ENCODE data around the gene PSME2. TPM values are rescaled to one million over a fixed set of nuclear protein-coding genes. Genes with fewer than 3 reads are reported as not detected.
A peak's percentile ranks its signal among the peaks of the same experiment; 100 is the strongest.

Gene PSME2
- total and polyA plus RNA-seq, 9 of the 15 experiments (the other 6 are each of a cell fraction or from before 2014, with no cell fraction given): 111 to 579 (median 159) TPM

GRCh38 chr14:24141097-24141880 is 5.1 kb downstream of the PSME2 start, which contains the start of gene EMC9 (continued):
- no peak for TF ChIP-seq UBTF (IDR thresholded peaks at IDR 0.05; ENCODE audit: borderline replicate concordance in 1 of 2, low read depth in 2 of 2, low read length in 2 of 2)
- TF ChIP-seq PTBP1 (IDR thresholded peaks at IDR 0.05; ENCODE audit: low read depth, low read length): no peak
- TF ChIP-seq BMI1 (IDR thresholded peaks at IDR 0.05; ENCODE audit: low read length): no peak
- TF ChIP-seq HMBOX1 (IDR thresholded peaks at IDR 0.05): no peak
- 0 out of 2 replicates have a peak, but pooled peaks have one; percentile 40 for TF ChIP-seq XRCC5 (IDR thresholded peaks at IDR 0.05; ENCODE audit: low read depth, low read length)
- TF ChIP-seq KLF1 (tag; IDR thresholded peaks at IDR 0.05): no peak
- TF ChIP-seq STAT5B (CRISPR knock-in tag; IDR thresholded peaks at IDR 0.05): no peak
- no peak for TF ChIP-seq MAFF (IDR thresholded peaks at IDR 0.05; ENCODE audit: low read length)
- no peak for TF ChIP-seq TEAD2 (tag; IDR thresholded peaks at IDR 0.05)
- peak; percentile 32 to 47 for TF ChIP-seq MAZ (CRISPR knock-in tag; conservative IDR thresholded peaks at IDR 0.05 in 1 of 2, IDR thresholded peaks at IDR 0.05 in 1 of 2)
- no peak for TF ChIP-seq HNRNPLL (IDR thresholded peaks at IDR 0.05; ENCODE audit: low read depth, low read length, poor library complexity, severe bottlenecking)
- TF ChIP-seq FOXM1 (IDR thresholded peaks at IDR 0.05; ENCODE audit: low read depth): peak; percentile 87
- TF ChIP-seq FOXM1 (CRISPR knock-in tag; IDR thresholded peaks at IDR 0.05; ENCODE audit: low read depth): no peak
- TF ChIP-seq AFF4 (CRISPR knock-in tag; IDR thresholded peaks at IDR 0.05): no peak
- TF ChIP-seq ESRRB (CRISPR knock-in tag; IDR thresholded peaks at IDR 0.05; ENCODE audit: borderline replicate concordance): no peak
- no peak for TF ChIP-seq STAG1 (CRISPR knock-in tag; IDR thresholded peaks at IDR 0.05; ENCODE audit: borderline replicate concordance)
- no peak for TF ChIP-seq CCNT2 (IDR thresholded peaks at IDR 0.05; ENCODE audit: borderline replicate concordance, extremely low read depth, insufficient read length, low read depth, low read length)
- no peak for TF ChIP-seq ILK (tag; IDR thresholded peaks at IDR 0.05; ENCODE audit: borderline replicate concordance, low read depth)
- TF ChIP-seq IRF2 (CRISPR knock-in tag; IDR thresholded peaks at IDR 0.05): no peak
- peak; percentile 47; the same call in 1 of the 2 replicates for TF ChIP-seq RAD51 (IDR thresholded peaks at IDR 0.05; ENCODE audit: borderline replicate concordance, low read depth)
- no peak for TF ChIP-seq ATF1 (CRISPR knock-in tag; IDR thresholded peaks at IDR 0.05)
- TF ChIP-seq ATF1 (tag; IDR thresholded peaks at IDR 0.05): peak; percentile 64

All from K562 (cell line).